Measurements from ENCODE around the gene SMIM14. TPM values are rescaled to one million over a fixed set of nuclear protein-coding genes. Genes with fewer than 3 reads are reported as not detected.
A peak's percentile ranks its signal among the peaks of the same experiment; 100 is the strongest.
"Not testable (repeated sequence)": the region's sequence is repeated elsewhere in the genome, so short reads cannot be mapped to it uniquely, and the experiment has no call there.

The SMIM14 gene
- total RNA-seq, 1 donor from 2014 or later = 25.4 TPM

GRCh38 chr4:39502664-39503035 lies 136.0 kb downstream of the SMIM14 start:
- not testable (repeated sequence) for DNase-seq (ENCODE audit: low read depth)

- peak; percentile 32 for DNase-seq (ENCODE audit: low read depth)
Measured at GRCh38 chr4:39502019-39502663, 136.5 kb downstream of the SMIM14 start.

- DNase-seq (ENCODE audit: low read depth) = no peak
Measured at GRCh38 chr4:39498727-39499020, 140.0 kb downstream of the SMIM14 start.

- no peak for DNase-seq (ENCODE audit: low read depth)
Measured at GRCh38 chr4:39497909-39498726, 140.5 kb downstream of the SMIM14 start.

Other genes with a start within 250 kb of the SMIM14 start
- gene KLB, start 231.9 kb downstream of the SMIM14 start, total RNA-seq = not detected in 2 replicates
- gene RPL9, start 179.9 kb downstream of the SMIM14 start, total RNA-seq = 4,018 and 4,391 TPM in 2 replicates
- gene LIAS, start 179.8 kb downstream of the SMIM14 start, total RNA-seq = 14.5 and 16.6 TPM in 2 replicates
- 48.0 and 58.2 TPM in 2 replicates for gene UGDH, start 111.4 kb downstream of the SMIM14 start, total RNA-seq
- gene UBE2K, start 59.3 kb upstream of the SMIM14 start, total RNA-seq = 18.4 and 24.5 TPM in 2 replicates